ENCODE measurements around the gene NR1I2. TPM values are rescaled to one million over a fixed set of nuclear protein-coding genes. Genes with fewer than 3 reads are reported as not detected.

NR1I2 gene
- total and polyA plus RNA-seq, 9 of the 15 experiments (the other 6 are each of a cell fraction or from before 2014, with no cell fraction given) = not detected

- TF ChIP-seq ZNF77 (CRISPR knock-in tag; IDR thresholded peaks at IDR 0.05) (no peak), PPARD (CRISPR knock-in tag; IDR thresholded peaks at IDR 0.05) (no peak), PATZ1 (CRISPR knock-in tag; IDR thresholded peaks at IDR 0.05; ENCODE audit: borderline replicate concordance) (no peak), SUPT5H (IDR thresholded peaks at IDR 0.05) (no peak), TRIM25 (IDR thresholded peaks at IDR 0.05; ENCODE audit: borderline replicate concordance) (no peak)
Measured at GRCh38 chr3:119861681-119862080, 79.8 kb downstream of the NR1I2 start (continued).

- Histone ChIP-seq H3K4me2 (ENCODE audit: insufficient read depth, low read length) (no peak overlapping the region), H3K9ac (ENCODE audit: insufficient read depth in 1 of 2, low read depth in 2 of 2, low read length in 2 of 2) (no peak overlapping the region), H3K27me3 (ENCODE audit: control insufficient read depth in 2 of 2, insufficient read depth in 2 of 2, low read length in 2 of 2) (no peaks in the 10 kb centered on the region), H4K20me1 (replicated peaks; ENCODE audit: control insufficient read depth, insufficient read depth, low read length) (no peaks in the 10 kb centered on the region), H3K4me1 (replicated peaks in 1 of 2; ENCODE audit: control insufficient read depth in 2 of 2, insufficient read depth in 2 of 2, low read length in 2 of 2) (no peaks in the 10 kb centered on the region), H3K27ac (ENCODE audit: extremely low read depth, low read depth, low read length) (no peak overlapping the region), H3K9me3 (replicated peaks; ENCODE audit: control insufficient read depth, insufficient read depth, low read depth, low read length) (no peaks in the 10 kb centered on the region), H3K79me2 (ENCODE audit: control insufficient read depth, insufficient read depth, low read length) (no peaks in the 10 kb centered on the region), H3K9me1 (ENCODE audit: control insufficient read depth, insufficient read depth, low read length) (no peaks in the 10 kb centered on the region), H3K36me3 (ENCODE audit: control insufficient read depth, insufficient read depth, low read length) (peaks cover 15% of the 10 kb centered on the region), H2AFZ (ENCODE audit: low read depth, low read length) (no peak overlapping the region), H3K4me3 (no peak overlapping the region)
- no peak for ATAC-seq
- DNase-seq (ENCODE audit: extremely low read depth in 1 of 4, low spot score in 3 of 4) = no peak
- WGBS (ENCODE audit: insufficient coverage, low coverage, missing lambda C conversion rate) = 94% methylated on average over 2 of the region's 2 CpGs
- intact Hi-C loops (cut with micrococcal nuclease) = no loop called here
- in situ Hi-C loops (cut with MboI) = no loop called here
- CTCF ChIA-PET (ENCODE audit: low intra/inter-chr PET ratio) = interaction anchor here (0.5 kb wide), 1 partner anchor 413 kb away, joined by 5 read pairs; no protein-coding TSS in a partner anchor
- POLR2A ChIA-PET = no interaction called here
- BruUV-seq (replicated peaks) = no TSS peak
- TF ChIP-seq NR1H2 (CRISPR knock-in tag; IDR thresholded peaks at IDR 0.05) = no peak
- no peak for TF ChIP-seq ZNF707 (CRISPR knock-in tag; conservative IDR thresholded peaks at IDR 0.05)
- TF ChIP-seq CTCFL (IDR thresholded peaks at IDR 0.05; ENCODE audit: borderline replicate concordance, insufficient read depth, low read depth, low read length, poor library complexity, severe bottlenecking) = no peak
- TF ChIP-seq ZNF174 (CRISPR knock-in tag; IDR thresholded peaks at IDR 0.05) = no peak
- TF ChIP-seq RBM14 (IDR thresholded peaks at IDR 0.05; ENCODE audit: borderline replicate concordance, insufficient read depth, low read depth, low read length) = no peak
- TF ChIP-seq KDM2B (CRISPR knock-in tag; IDR thresholded peaks at IDR 0.05) = no peak
- no peak for TF ChIP-seq DPF2 (IDR thresholded peaks at IDR 0.05)
- no peak for FAIRE-seq
Measured at GRCh38 chr3:119862616-119863015, 80.7 kb downstream of the NR1I2 start.

All from K562 (cell line).